Amniotic stem cell (primary cell): Measurements from ENCODE around the gene EEF1E1.
"Not testable (repeated sequence)": the region's sequence is repeated elsewhere in the genome, so short reads cannot be mapped to it uniquely, and the experiment has no call there.

Experiments used
- DNase-seq: peaks from one replicate; lab custom pipeline; 2025; lab: John Stamatoyannopoulos, UW

The EEF1E1 gene

GRCh38 chr6:8063761-8064637 lies 38.3 kb downstream of the EEF1E1 start, which contains the start of gene BLOC1S5:
Gene BLOC1S5 (minus strand): TSS chr6:8064389. CDS start chr6:8064376, 13 bp downstream.
- peak; percentile 95 for DNase-seq

DNA sequence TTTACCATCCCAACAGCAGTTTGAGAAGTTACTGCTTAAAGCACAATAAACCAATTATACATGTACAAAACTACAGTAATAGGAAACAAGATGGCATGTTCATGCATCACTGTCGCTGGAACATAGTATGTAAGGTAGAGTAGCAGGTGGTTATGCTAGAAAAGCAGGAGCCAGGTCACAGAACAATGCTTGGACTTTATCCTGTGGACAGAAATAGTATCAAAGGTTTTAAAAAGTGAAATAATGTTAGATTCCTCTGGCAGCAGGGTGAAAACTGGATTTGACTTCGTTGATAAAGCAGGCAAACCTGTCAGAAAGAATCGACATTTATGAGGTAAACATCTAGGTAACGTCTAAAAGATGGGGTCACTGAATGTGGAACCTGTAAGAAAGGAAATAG lies 40.6 kb downstream of the EEF1E1 start:
- DNase-seq: no peak

GRCh38 chr6:8060346-8060745 lies 42.0 kb downstream of the EEF1E1 start:
- DNase-seq: no peak

DNA sequence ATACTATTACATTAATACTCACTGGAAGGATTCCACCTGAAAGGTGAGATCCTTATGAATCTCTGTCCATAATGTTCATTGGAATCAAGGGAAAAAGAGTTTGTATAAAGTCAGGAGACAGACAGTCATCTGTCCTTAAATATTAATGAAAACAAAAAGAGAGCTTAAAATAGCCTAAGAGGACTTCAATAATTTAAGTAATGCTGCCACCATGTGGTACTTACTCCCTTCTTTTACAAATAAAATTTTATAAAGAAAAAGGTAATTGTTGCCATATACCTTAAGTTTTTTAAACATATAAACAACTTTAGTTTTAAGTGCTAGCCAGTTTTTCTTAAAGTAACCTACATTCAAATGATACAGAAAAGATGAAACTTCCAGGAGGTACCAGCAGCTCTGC lies 43.2 kb downstream of the EEF1E1 start:
- peak; percentile 33 for DNase-seq

DNA sequence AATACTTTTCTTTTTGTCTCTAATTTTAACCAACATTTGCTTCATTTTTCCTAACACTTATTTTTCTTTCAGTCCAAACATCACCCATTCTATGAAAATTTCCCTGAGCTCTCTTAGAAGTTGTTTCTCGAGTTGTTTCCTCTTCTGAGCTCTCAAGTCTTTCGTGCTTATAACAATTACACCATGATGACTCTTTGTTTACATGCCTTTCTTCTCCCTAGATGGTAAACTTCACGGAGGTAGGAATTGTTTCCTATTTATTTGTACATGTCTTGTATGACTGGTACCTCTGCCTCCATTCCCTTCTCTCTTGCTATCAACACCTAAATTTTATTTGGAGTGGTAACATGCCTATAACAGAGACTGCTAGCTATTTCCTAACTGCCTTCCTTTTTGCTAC lies 44.6 kb downstream of the EEF1E1 start:
- DNase-seq: no peak

DNA sequence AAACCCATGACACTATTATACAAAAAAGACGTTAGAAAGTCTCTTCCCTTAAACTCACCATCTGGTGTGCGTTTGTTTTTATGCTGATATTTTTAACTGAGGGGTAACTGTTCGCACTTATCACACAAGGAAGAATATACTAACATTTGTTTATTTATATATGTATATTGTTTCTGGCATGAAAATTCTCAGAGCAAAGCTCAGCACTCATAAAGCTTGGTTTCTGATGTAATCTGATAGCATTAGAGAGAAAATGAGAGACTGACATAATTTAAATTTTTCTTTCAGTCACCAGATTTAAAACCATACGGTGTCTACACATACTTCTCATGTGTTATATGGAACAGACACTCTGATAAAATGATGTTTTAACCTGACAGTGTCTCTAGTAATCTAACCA lies 45.1 kb downstream of the EEF1E1 start:
- no peak for DNase-seq

DNA sequence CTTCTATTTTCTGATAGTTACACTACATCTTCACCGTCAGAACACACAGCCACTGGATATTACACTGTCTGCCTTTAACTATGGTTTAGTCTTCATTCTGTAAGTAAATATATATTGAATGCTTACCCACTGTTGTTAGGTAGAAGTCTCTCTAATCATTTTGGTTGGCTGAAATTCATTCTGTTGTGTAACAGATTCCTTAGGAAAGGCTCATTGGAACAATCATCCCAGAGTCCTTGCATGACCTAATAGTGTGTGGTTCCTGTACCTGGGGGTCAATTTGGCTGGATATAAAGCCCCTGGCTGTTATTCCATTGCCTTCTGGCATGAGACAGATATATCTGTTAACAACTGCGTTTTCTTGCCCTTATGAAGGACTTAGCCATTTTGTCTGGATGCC lies 48.1 kb downstream of the EEF1E1 start:
- DNase-seq: no peak

- DNase-seq: no peak
Measured at GRCh38 chr6:8047541-8048292, 54.6 kb downstream of the EEF1E1 start.

DNA sequence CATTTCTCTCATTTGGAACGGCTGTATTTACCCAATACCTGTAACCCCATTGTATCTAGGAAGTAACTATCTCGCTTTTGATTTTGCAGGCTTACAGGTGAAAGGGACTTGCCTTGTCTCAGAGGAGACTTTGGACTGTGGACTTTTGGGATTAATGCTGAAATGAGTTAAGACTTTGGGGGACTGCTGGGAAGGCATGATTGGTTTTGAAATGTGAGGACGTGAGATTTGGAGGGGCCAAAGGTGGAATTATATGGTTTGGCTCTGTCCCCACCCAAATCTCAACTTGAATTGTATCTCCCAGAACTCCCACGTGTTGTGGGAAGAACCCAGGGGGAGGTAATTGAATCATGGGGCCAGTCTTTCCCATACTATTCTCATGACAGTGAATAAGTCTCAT lies 56.6 kb downstream of the EEF1E1 start:
- DNase-seq: not testable (repeated sequence)

GRCh38 chr6:8043221-8043620 lies 59.1 kb downstream of the EEF1E1 start:
- DNase-seq: no peak

DNA sequence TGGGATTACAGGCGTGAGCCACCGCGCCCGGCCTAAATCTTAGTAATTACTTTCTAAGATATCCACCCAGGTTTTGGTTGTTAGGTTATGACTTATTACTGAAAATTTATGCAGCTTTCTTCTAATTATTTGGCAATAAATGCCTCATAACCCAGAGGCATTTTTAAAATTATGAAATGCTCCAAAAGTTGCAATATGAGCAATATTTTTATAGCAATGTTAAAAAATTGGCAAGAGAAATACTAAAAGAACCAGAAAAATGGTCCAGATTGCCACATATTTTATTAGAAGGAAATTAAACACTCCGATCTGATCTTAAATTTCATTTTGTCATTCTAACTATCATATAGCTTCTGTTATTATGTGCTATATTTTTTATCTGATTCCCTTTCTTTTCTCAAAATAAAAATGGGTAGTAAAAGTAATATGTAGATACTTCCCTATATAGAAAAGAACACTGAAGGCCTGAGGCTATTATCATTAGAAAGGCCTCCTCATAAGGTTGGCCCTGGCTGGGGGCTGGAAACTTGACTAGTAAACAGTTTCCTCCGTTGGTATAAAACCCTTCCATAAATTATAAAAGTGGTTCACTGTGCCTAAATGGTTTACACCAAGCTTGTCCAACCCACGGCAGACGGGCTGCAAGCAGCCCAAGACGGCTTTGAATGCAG lies 60.3 kb downstream of the EEF1E1 start:
- no peak for DNase-seq

DNA sequence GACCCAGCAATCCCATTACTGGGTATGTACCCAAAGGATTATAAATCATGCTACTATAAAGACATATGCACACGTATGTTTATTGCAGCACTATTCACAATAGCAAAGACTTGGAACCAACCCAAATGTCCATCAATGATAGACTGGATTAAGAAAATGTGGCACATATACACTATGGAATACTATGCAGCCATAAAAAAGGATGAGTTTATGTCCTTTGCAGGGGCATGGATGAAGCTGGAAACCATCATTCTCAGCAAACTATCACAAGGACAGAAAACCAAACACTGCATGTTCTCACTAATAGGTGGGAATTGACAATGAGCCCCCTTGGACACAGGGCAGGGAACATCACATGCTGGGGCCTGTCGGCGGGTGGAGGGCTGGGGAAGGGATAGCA lies 68.2 kb downstream of the EEF1E1 start:
- not testable (repeated sequence) for DNase-seq

- no peak for DNase-seq
Measured at GRCh38 chr6:8030920-8031319, 71.4 kb downstream of the EEF1E1 start.
